Bronchial epithelial cell (primary cell): ENCODE results near the gene POLR3C. TPM values are rescaled to one million over a fixed set of nuclear protein-coding genes. Genes with fewer than 3 reads are reported as not detected.

Source experiments
- DNase-seq: peaks from one replicate; pipeline ENCODE4 v3.0.0-alpha.2; 2010; ENCODE audit warnings: low read depth
- FAIRE-seq: peaks from 2 replicates; lab custom pipeline; 2011; peaks lifted over from hg19 to GRCh38; lab: Jason Lieb, UNC
- H3K27me3 ChIP-seq: 2 replicates; pipeline ENCODE4 v1.5.1; 2011; ENCODE audit warnings: low read length; ENCODE audit not compliant: control insufficient read depth, insufficient read depth
- H3K36me3 ChIP-seq: 2 replicates; pipeline ENCODE4 v1.5.1; 2011; ENCODE audit warnings: low read length; ENCODE audit not compliant: control insufficient read depth, insufficient read depth
- H3K4me3 ChIP-seq: 2 replicates; pipeline ENCODE4 v1.5.1; 2011; ENCODE audit warnings: mild to moderate bottlenecking, low read depth, low read length, control low read depth
- CTCF ChIP-seq: IDR thresholded peaks from 2 replicates; pipeline ENCODE4 v1.5.1; 2011; ENCODE audit warnings: mild to moderate bottlenecking, moderate library complexity, low read length, control low read depth, inconsistent platforms; ENCODE audit not compliant: insufficient read depth, severe bottlenecking
- total RNA-seq: library from RNA; depleted of rRNA; stranded (reverse); fragments of >200 nt; gene quantifications from 2 replicates; pipeline ENCODE4 v1.2.1, GENCODE V29; 2014

The POLR3C gene
- total RNA-seq, 1 donor from 2014 or later, result 28.2 TPM

GRCh38 chr1:145858238-145858900 is 34.4 kb downstream of the POLR3C start:
- H3K36me3 ChIP-seq, result peaks cover 25% of the 10 kb centered on the region
- DNase-seq (peak; percentile 26), FAIRE-seq (no peak)
- no peaks in the 10 kb centered on the region for H3K27me3 ChIP-seq
- peak overlapping the region; percentile 84 for H3K4me3 ChIP-seq
- TF ChIP-seq CTCF, result no peak

- Histone ChIP-seq H3K4me3 (peak within 1 kb of the TSS; percentile 84), H3K36me3 (peaks cover 20% of the 10 kb centered on the region), H3K27me3 (no peaks in the 10 kb centered on the region)
- no peak for TF ChIP-seq CTCF
- FAIRE-seq (no peak), DNase-seq (peak; percentile 82)
Measured at GRCh38 chr1:145858901-145859490, 35.0 kb downstream of the POLR3C start, which contains the start of gene PIAS3. Gene PIAS3 (minus strand): TSS chr1:145859081. CDS start chr1:145858990, 91 bp downstream.

GRCh38 chr1:145859491-145860023 is 35.6 kb downstream of the POLR3C start:
- Histone ChIP-seq H3K4me3 (peak overlapping the region; percentile 84), H3K36me3 (peaks cover 18% of the 10 kb centered on the region), H3K27me3 (no peaks in the 10 kb centered on the region)
- FAIRE-seq (no peak), DNase-seq (peak; percentile 77)
- TF ChIP-seq CTCF, result no peak

- no peak for TF ChIP-seq CTCF
- DNase-seq, result no peak
- no peaks in the 10 kb centered on the region for H3K27me3 ChIP-seq
- FAIRE-seq, result no peak
- H3K36me3 ChIP-seq, result no peaks in the 10 kb centered on the region
- H3K4me3 ChIP-seq, result no peak overlapping the region
Measured at GRCh38 chr1:145863282-145864018, 39.5 kb downstream of the POLR3C start.

- FAIRE-seq, result no peak
- Histone ChIP-seq H3K4me3 (no peak overlapping the region), H3K27me3 (no peaks in the 10 kb centered on the region), H3K36me3 (no peaks in the 10 kb centered on the region)
- DNase-seq, result no peak
- no peak for TF ChIP-seq CTCF
Measured at GRCh38 chr1:145868232-145868631, 44.2 kb downstream of the POLR3C start.
